Heart left ventricle (tissue), 13 donors: ENCODE results near the gene AKNA.

ENCODE experiments used
- CTCF ChIP-seq, 12 donors: fragments of 200-600 bp; sonication (generic) in 4 of 12; IDR thresholded peaks; one replicate each; pipeline versions ENCODE4 v1.5.0 to v1.8.0; 2018 to 2022; ENCODE audit warnings: antibody characterized with exemption in 12 of 12, mild to moderate bottlenecking in 5 of 12
- POLR2A ChIP-seq, 2 donors: fragments of 450-650 bp; IDR thresholded peaks; one replicate each; pipeline ENCODE4 v1.6.1; 2017; ENCODE audit warnings: antibody characterized with exemption in 2 of 2, mild to moderate bottlenecking in 2 of 2, moderate library complexity in 2 of 2
- donor health status: ischemic (EF 13 %, LVEDD 7.1; RV severe dilation, severe dysfunction).
- donor health status: DM: no; HTN: yes; CAD: no.
- donor health status: DM: no; HTN: no; CAD: no.
- donor health status: ischemic (EF 25% LVEDD 6.9; RV normal size, moderate dysfunction).
- donor health status: ischemic (EF 25% LVEDD 5.7; RV mildly dilated, moderate dysfunction).
- donor health status: ischemic (EF 35%, LVEDD 5.7; RV mildly dilated, moderate dysfunction).
- donor health status: nonischemic (EF 11% LVEDD 7.7; RV severe dilation, severe dysfunction).
- donor health status: DM: yes; HTN: yes; CAD: no.
- donor health status: PGD.
- donor health status: ischemic (EF 29% LVEDD 5.4; RV normal size, mild dysfunction).
- donor health status: nonischemic (EF 23%, LVEDD 6.1; RV moderate dilation, normal function).

- no peak for TF ChIP-seq CTCF (IDR thresholded peaks at IDR 0.05)
- TF ChIP-seq POLR2A (IDR thresholded peaks at IDR 0.05), result no peak
Observed at GRCh38 chr9:114308361-114308950, 79.3 kb downstream of the AKNA start.
